HG03025 (cell line): Measurements from ENCODE around the gene ZSWIM4.
A peak's percentile ranks its signal among the peaks of the same experiment; 100 is the strongest.
"Not testable (repeated sequence)": the region's sequence is repeated elsewhere in the genome, so short reads cannot be mapped to it uniquely, and the experiment has no call there.

Source experiments
- ATAC-seq: cut with Tn5 transposase; IDR thresholded peaks from one replicate; pipeline ENCODE4 v1.9.1; 2021; ENCODE audit warnings: mild to moderate bottlenecking, moderate library complexity; ENCODE audit not compliant: unreplicated experiment, low FRiP score

The ZSWIM4 gene

GRCh38 chr19:13794757-13795589 lies at the start of gene ZSWIM4:
TSS of gene ZSWIM4 (plus strand) at chr19:13795443. CDS start at chr19:13795649, 206 bp downstream.
- peak; percentile 82 for ATAC-seq

GRCh38 chr19:13747098-13747453 lies 48.2 kb upstream of the ZSWIM4 start:
- ATAC-seq, result no peak

GRCh38 chr19:13748169-13748828 lies 46.9 kb upstream of the ZSWIM4 start:
- no peak for ATAC-seq

- no peak for ATAC-seq
Measured at GRCh38 chr19:13751436-13751835, 43.8 kb upstream of the ZSWIM4 start.

GRCh38 chr19:13753622-13754021 lies 41.6 kb upstream of the ZSWIM4 start:
- ATAC-seq, result not testable (repeated sequence)

GRCh38 chr19:13756210-13756609 lies 39.0 kb upstream of the ZSWIM4 start:
- ATAC-seq, result no peak

- no peak for ATAC-seq
Measured at GRCh38 chr19:13757805-13758772, 37.2 kb upstream of the ZSWIM4 start.

- no peak for ATAC-seq
Measured at GRCh38 chr19:13758795-13759194, 36.4 kb upstream of the ZSWIM4 start.

- no peak for ATAC-seq
Measured at GRCh38 chr19:13761423-13761822, 33.8 kb upstream of the ZSWIM4 start.

GRCh38 chr19:13762635-13763235 lies 32.5 kb upstream of the ZSWIM4 start:
- ATAC-seq, result no peak

- no peak for ATAC-seq
Measured at GRCh38 chr19:13763265-13763664, 32.0 kb upstream of the ZSWIM4 start.

GRCh38 chr19:13764101-13764807 lies 31.0 kb upstream of the ZSWIM4 start, which contains the start of gene MRI1:
TSS of gene MRI1 (plus strand) at chr19:13764522. CDS start at chr19:13764589, 67 bp downstream.
- ATAC-seq, result no peak

GRCh38 chr19:13764821-13765394 lies 30.3 kb upstream of the ZSWIM4 start:
- no peak for ATAC-seq

- no peak for ATAC-seq
Measured at GRCh38 chr19:13765395-13766094, 29.7 kb upstream of the ZSWIM4 start.

GRCh38 chr19:13766095-13766481 lies 29.2 kb upstream of the ZSWIM4 start:
- no peak for ATAC-seq

GRCh38 chr19:13768510-13768909 lies 26.7 kb upstream of the ZSWIM4 start:
- no peak for ATAC-seq

- ATAC-seq, result no peak
Measured at GRCh38 chr19:13770013-13770635, 25.1 kb upstream of the ZSWIM4 start.
